Stimulated activated memory B cell treated with anti-CD40 and anti-IgM and Interleukin-4, amounts not matched to agents 10 μg/mL and 1 μg/mL and 100 μg/mL, for 72 hours (primary cell): ENCODE data around the gene ZDHHC23.
A peak's percentile ranks its signal among the peaks of the same experiment; 100 is the strongest.

Experiments used
- ATAC-seq: fragments of 150-1000 bp; cut with Tn5 transposase; 2 replicates; pipeline ENCODE4 v1.10.0; 2021
- H3K27ac Mint-ChIP-seq: one replicate; pipeline ENCODE4 v1.8.0; 2022; ENCODE audit warnings: mild to moderate bottlenecking, mixed read lengths
- H3K27me3 Mint-ChIP-seq: one replicate; pipeline ENCODE4 v1.8.0; 2022; ENCODE audit warnings: mixed read lengths
- H3K36me3 Mint-ChIP-seq: one replicate; pipeline ENCODE4 v1.8.0; 2022; ENCODE audit warnings: mixed read lengths
- H3K4me1 Mint-ChIP-seq: one replicate; pipeline ENCODE4 v1.8.0; 2022; ENCODE audit warnings: mixed read lengths
- H3K4me3 Mint-ChIP-seq: one replicate; pipeline ENCODE4 v1.8.0; 2022; ENCODE audit warnings: mild to moderate bottlenecking, moderate library complexity, mixed read lengths
- H3K9me3 Mint-ChIP-seq: one replicate; pipeline ENCODE4 v1.8.0; 2022; ENCODE audit warnings: mixed read lengths

The ZDHHC23 gene

GRCh38 chr3:113947372-113948014 lies at the start of gene ZDHHC23:
Gene ZDHHC23, plus strand, starts transcription at chr3:113948013. Its CDS starts 790 bp downstream, at chr3:113948803.
- no peaks in the 10 kb centered on the region for H3K9me3 Mint-ChIP-seq
- peak within 1 kb of the TSS; percentile 78 for H3K27ac Mint-ChIP-seq
- peak within 1 kb of the TSS; percentile 85 for H3K4me3 Mint-ChIP-seq
- no peaks in the 10 kb centered on the region for H3K27me3 Mint-ChIP-seq
- peaks cover 11% of the 10 kb centered on the region for H3K36me3 Mint-ChIP-seq
- ATAC-seq: peak; percentile 90
- peaks cover 16% of the 10 kb centered on the region for H3K4me1 Mint-ChIP-seq

GRCh38 chr3:113898892-113899291 lies 48.9 kb upstream of the ZDHHC23 start:
- H3K9me3 Mint-ChIP-seq: no peaks in the 10 kb centered on the region
- H3K36me3 Mint-ChIP-seq: peaks cover 6% of the 10 kb centered on the region
- H3K4me1 Mint-ChIP-seq: no peaks in the 10 kb centered on the region
- H3K4me3 Mint-ChIP-seq: no peak overlapping the region
- ATAC-seq: no peak
- H3K27me3 Mint-ChIP-seq: no peaks in the 10 kb centered on the region
- no peak overlapping the region for H3K27ac Mint-ChIP-seq

GRCh38 chr3:113906568-113907140 lies 41.2 kb upstream of the ZDHHC23 start:
- peaks cover 9% of the 10 kb centered on the region for H3K36me3 Mint-ChIP-seq
- no peak overlapping the region for H3K27ac Mint-ChIP-seq
- no peak overlapping the region for H3K4me3 Mint-ChIP-seq
- no peaks in the 10 kb centered on the region for H3K4me1 Mint-ChIP-seq
- H3K27me3 Mint-ChIP-seq: no peaks in the 10 kb centered on the region
- H3K9me3 Mint-ChIP-seq: no peaks in the 10 kb centered on the region
- no peak for ATAC-seq

GRCh38 chr3:113908133-113908532 lies 39.7 kb upstream of the ZDHHC23 start:
- no peaks in the 10 kb centered on the region for H3K27me3 Mint-ChIP-seq
- no peaks in the 10 kb centered on the region for H3K4me1 Mint-ChIP-seq
- H3K36me3 Mint-ChIP-seq: peaks cover 8% of the 10 kb centered on the region
- no peaks in the 10 kb centered on the region for H3K9me3 Mint-ChIP-seq
- H3K27ac Mint-ChIP-seq: no peak overlapping the region
- H3K4me3 Mint-ChIP-seq: no peak overlapping the region
- ATAC-seq: no peak

- H3K4me1 Mint-ChIP-seq: no peaks in the 10 kb centered on the region
- peak overlapping the region; percentile 21 for H3K27ac Mint-ChIP-seq
- H3K9me3 Mint-ChIP-seq: no peaks in the 10 kb centered on the region
- ATAC-seq: no peak
- no peaks in the 10 kb centered on the region for H3K27me3 Mint-ChIP-seq
- no peak overlapping the region for H3K4me3 Mint-ChIP-seq
- H3K36me3 Mint-ChIP-seq: no peaks in the 10 kb centered on the region
Measured at GRCh38 chr3:113910966-113911365, 36.8 kb upstream of the ZDHHC23 start.

- H3K4me1 Mint-ChIP-seq: no peaks in the 10 kb centered on the region
- H3K36me3 Mint-ChIP-seq: no peaks in the 10 kb centered on the region
- no peaks in the 10 kb centered on the region for H3K9me3 Mint-ChIP-seq
- H3K4me3 Mint-ChIP-seq: no peak overlapping the region
- H3K27me3 Mint-ChIP-seq: no peaks in the 10 kb centered on the region
- peak; percentile 81 for ATAC-seq
- peak overlapping the region; percentile 48 for H3K27ac Mint-ChIP-seq
Measured at GRCh38 chr3:113912552-113913236, 35.1 kb upstream of the ZDHHC23 start.

- ATAC-seq: no peak
Measured at GRCh38 chr3:113914646-113915045, 33.2 kb upstream of the ZDHHC23 start.

GRCh38 chr3:113927556-113927955 lies 20.3 kb upstream of the ZDHHC23 start:
- no peak overlapping the region for H3K4me3 Mint-ChIP-seq
- no peak overlapping the region for H3K27ac Mint-ChIP-seq
- H3K27me3 Mint-ChIP-seq: no peaks in the 10 kb centered on the region
- peaks cover 43% of the 10 kb centered on the region for H3K36me3 Mint-ChIP-seq
- ATAC-seq: no peak
- peaks cover 18% of the 10 kb centered on the region for H3K9me3 Mint-ChIP-seq
- H3K4me1 Mint-ChIP-seq: peaks cover 17% of the 10 kb centered on the region

More at GRCh38 chr3:113914646-113915045, 33.2 kb upstream of the ZDHHC23 start:
- H3K36me3 Mint-ChIP-seq: no peaks in the 10 kb centered on the region
- no peaks in the 10 kb centered on the region for H3K9me3 Mint-ChIP-seq
- no peak overlapping the region for H3K27ac Mint-ChIP-seq
- no peaks in the 10 kb centered on the region for H3K27me3 Mint-ChIP-seq
- H3K4me1 Mint-ChIP-seq: no peaks in the 10 kb centered on the region
- no peak overlapping the region for H3K4me3 Mint-ChIP-seq

- H3K4me3 Mint-ChIP-seq: peak overlapping the region; percentile 85
- ATAC-seq: no peak
- H3K27ac Mint-ChIP-seq: peak overlapping the region; percentile 78
- no peaks in the 10 kb centered on the region for H3K27me3 Mint-ChIP-seq
- H3K4me1 Mint-ChIP-seq: peaks cover 16% of the 10 kb centered on the region
- peaks cover 4% of the 10 kb centered on the region for H3K36me3 Mint-ChIP-seq
- H3K9me3 Mint-ChIP-seq: no peaks in the 10 kb centered on the region
Measured at GRCh38 chr3:113946831-113947230, 982 bp upstream of the ZDHHC23 start.

GRCh38 chr3:113948015-113948917 lies 453 bp downstream of the ZDHHC23 start:
- Mint-ChIP-seq H3K4me1 (peaks cover 20% of the 10 kb centered on the region), H3K27me3 (no peaks in the 10 kb centered on the region), H3K9me3 (no peaks in the 10 kb centered on the region), H3K36me3 (peaks cover 18% of the 10 kb centered on the region), H3K27ac (peak overlapping the region; percentile 60), H3K4me3 (peak overlapping the region; percentile 84)
- peak; percentile 78 for ATAC-seq

GRCh38 chr3:113952921-113953320 lies 5.1 kb downstream of the ZDHHC23 start:
- Mint-ChIP-seq H3K27ac (no peak overlapping the region), H3K9me3 (no peaks in the 10 kb centered on the region), H3K27me3 (no peaks in the 10 kb centered on the region), H3K36me3 (peaks cover 41% of the 10 kb centered on the region), H3K4me3 (no peak overlapping the region), H3K4me1 (peaks cover 29% of the 10 kb centered on the region)
- no peak for ATAC-seq

GRCh38 chr3:113953677-113954076 lies 5.9 kb downstream of the ZDHHC23 start:
- no peaks in the 10 kb centered on the region for H3K27me3 Mint-ChIP-seq

GRCh38 chr3:113954091-113954685 lies 6.4 kb downstream of the ZDHHC23 start:
- Mint-ChIP-seq H3K9me3 (no peaks in the 10 kb centered on the region), H3K27ac (no peak overlapping the region)

More at GRCh38 chr3:113953677-113954076, 5.9 kb downstream of the ZDHHC23 start:
- H3K9me3 Mint-ChIP-seq: no peaks in the 10 kb centered on the region
- H3K27ac Mint-ChIP-seq: no peak overlapping the region
- H3K4me3 Mint-ChIP-seq: no peak overlapping the region
- H3K36me3 Mint-ChIP-seq: peaks cover 47% of the 10 kb centered on the region
- ATAC-seq: no peak
- peaks cover 25% of the 10 kb centered on the region for H3K4me1 Mint-ChIP-seq

GRCh38 chr3:113963879-113964278 lies 16.1 kb downstream of the ZDHHC23 start:
- Mint-ChIP-seq H3K27me3 (no peaks in the 10 kb centered on the region), H3K27ac (no peak overlapping the region), H3K4me3 (no peak overlapping the region), H3K4me1 (no peaks in the 10 kb centered on the region), H3K36me3 (peaks cover 43% of the 10 kb centered on the region), H3K9me3 (no peaks in the 10 kb centered on the region)
- ATAC-seq: no peak

More at GRCh38 chr3:113954091-113954685, 6.4 kb downstream of the ZDHHC23 start:
- H3K4me1 Mint-ChIP-seq: peaks cover 20% of the 10 kb centered on the region
- no peak overlapping the region for H3K4me3 Mint-ChIP-seq
- no peak for ATAC-seq
- H3K36me3 Mint-ChIP-seq: peaks cover 52% of the 10 kb centered on the region
- no peaks in the 10 kb centered on the region for H3K27me3 Mint-ChIP-seq
